K562 (cell line): ENCODE measurements around the gene MCM5. TPM values are rescaled to one million over a fixed set of nuclear protein-coding genes. Genes with fewer than 3 reads are reported as not detected.

Experiments
- BHLHE40 ChIP-seq: IDR thresholded peaks from 2 replicates; pipeline ENCODE4 v1.6.1; 2011; ENCODE audit warnings: low read length, improper control_type of control experiment
- CCNT2 ChIP-seq: IDR thresholded peaks from 2 replicates; pipeline ENCODE4 v1.6.1; 2011; ENCODE audit warnings: borderline replicate concordance, low read depth, mild to moderate bottlenecking, moderate library complexity, mixed read lengths, low read length; ENCODE audit not compliant: insufficient read length; ENCODE audit errors: extremely low read depth
- EP300 ChIP-seq: IDR thresholded peaks from 2 replicates; pipeline ENCODE4 v1.6.1; 2012; ENCODE audit warnings: low read length, improper control_type of control experiment
- ETV1 ChIP-seq: fragments of 450-650 bp; conservative IDR thresholded peaks from 2 replicates; pipeline ENCODE4 v1.6.1; 2016; ENCODE audit warnings: missing genetic modification characterization, control low read depth, low read depth, missing compliant biosample characterization
- GABPA ChIP-seq: fragments of 200-800 bp; sonication (Bioruptor generic); conservative IDR thresholded peaks from 2 replicates; pipeline ENCODE4 v1.6.1; 2016; ENCODE audit warnings: low read depth, missing genetic modification characterization, missing compliant biosample characterization
- MBD2 ChIP-seq: sonication (generic); IDR thresholded peaks from 2 replicates; pipeline ENCODE4 v1.6.1; 2016; ENCODE audit warnings: low read depth, borderline replicate concordance
- NFE2L1 ChIP-seq: fragments of 450-650 bp; IDR thresholded peaks from 2 replicates; pipeline ENCODE4 v1.6.1; 2016; ENCODE audit warnings: missing genetic modification characterization, low read depth, mild to moderate bottlenecking, missing compliant biosample characterization, moderate library complexity, borderline replicate concordance
- PHF21A ChIP-seq: fragments of 450-650 bp; IDR thresholded peaks from 2 replicates; pipeline ENCODE4 v1.6.1; 2017; ENCODE audit warnings: low read depth, borderline replicate concordance
- RB1 ChIP-seq: fragments of 450-650 bp; IDR thresholded peaks from 2 replicates; pipeline ENCODE4 v1.6.1; 2017; ENCODE audit warnings: low read depth, mild to moderate bottlenecking
- SMARCE1 ChIP-seq: fragments of 450-650 bp; IDR thresholded peaks from 2 replicates; pipeline ENCODE4 v1.7.1; 2016; ENCODE audit warnings: mild to moderate bottlenecking
- TCF3 ChIP-seq: sonication (generic); formaldehyde crosslinking; IDR thresholded peaks from 2 replicates; pipeline ENCODE4 v1.4.0; 2020; ENCODE audit warnings: mild to moderate bottlenecking, missing genetic modification reagents
- ZBED1 ChIP-seq: IDR thresholded peaks from 2 replicates; pipeline ENCODE4 v1.6.1; 2014
- ZNF24 ChIP-seq: fragments of 450-650 bp; IDR thresholded peaks from 2 replicates; pipeline ENCODE4 v1.6.1; 2016
- ZNF766 ChIP-seq: fragments of 200-800 bp; sonication (Bioruptor generic); conservative IDR thresholded peaks from 2 replicates; pipeline ENCODE4 v1.6.1; 2016; ENCODE audit warnings: missing genetic modification characterization, missing compliant biosample characterization
- polyA plus RNA-seq, 8 experiments: library from polyadenylated mRNA; depleted of rRNA in 4 of 8; stranded (reverse) in 5 of 8; unstranded in 3 of 8; fragments of >200 nt; fragmentation: Nextera tagmentation in 2 of 8; fragmentation: Illumina TruSeq in 1 of 8; extraction: Ambion mirVana in 2 of 8; extraction: Trizol in 1 of 8; gene quantifications; 2 replicates each; pipeline versions ENCODE4 v1.2.1 to v1.2.3, GENCODE V29; 2011 to 2014; ENCODE audit warnings: inconsistent platforms in 1 of 8, missing spikeins in 1 of 8
- total RNA-seq, 7 experiments: library from RNA; depleted of rRNA in 6 of 7; stranded (reverse); fragments of >200 nt in 6 of 7; fragmentation: Illumina TruSeq in 2 of 7; extraction: Trizol in 2 of 7; gene quantifications; 2 replicates each; pipeline versions ENCODE4 v1.2.1 to v1.2.3, GENCODE V29; 2011 to 2021; ENCODE audit warnings: low replicate concordance in 1 of 7
- TF ChIP-seq, protein P1 (sequence below): fragments of 250-450 bp; sonication (Bioruptor Pico); IDR thresholded peaks from 2 replicates; pipeline ENCODE4 v1.4.0; 2020
- TF ChIP-seq, protein P2 (sequence below): fragments of 450-650 bp; IDR thresholded peaks from 2 replicates; pipeline ENCODE4 v1.7.1; 2018; ENCODE audit warnings: mild to moderate bottlenecking, low read depth; ENCODE audit not compliant: partially characterized antibody
- TF ChIP-seq, protein P3 (sequence below): fragments of 450-650 bp; formaldehyde crosslinking; IDR thresholded peaks from 2 replicates; pipeline ENCODE4 v1.4.0; 2022; ENCODE audit warnings: mild to moderate bottlenecking, moderate library complexity
- TF ChIP-seq, protein P4 (sequence below): fragments of 250-450 bp; sonication (Bioruptor Pico); IDR thresholded peaks from 2 replicates; pipeline ENCODE4 v1.8.0; 2021; ENCODE audit warnings: moderate library complexity, mild to moderate bottlenecking, inconsistent platforms
- TF ChIP-seq, protein P5 (sequence below): sonication (generic); IDR thresholded peaks from 2 replicates; pipeline ENCODE4 v1.6.1; 2016
- TF ChIP-seq, protein P6 (sequence below): fragments of 250-450 bp; sonication (Bioruptor Pico); IDR thresholded peaks from 2 replicates; pipeline ENCODE4 v1.9.0; 2021; ENCODE audit warnings: mild to moderate bottlenecking

MCM5 gene
- total and polyA plus RNA-seq, 9 of the 15 experiments (the other 6 are each of a cell fraction or from before 2014, with no cell fraction given): 5.6 to 180 (median 66.1) TPM

DNA sequence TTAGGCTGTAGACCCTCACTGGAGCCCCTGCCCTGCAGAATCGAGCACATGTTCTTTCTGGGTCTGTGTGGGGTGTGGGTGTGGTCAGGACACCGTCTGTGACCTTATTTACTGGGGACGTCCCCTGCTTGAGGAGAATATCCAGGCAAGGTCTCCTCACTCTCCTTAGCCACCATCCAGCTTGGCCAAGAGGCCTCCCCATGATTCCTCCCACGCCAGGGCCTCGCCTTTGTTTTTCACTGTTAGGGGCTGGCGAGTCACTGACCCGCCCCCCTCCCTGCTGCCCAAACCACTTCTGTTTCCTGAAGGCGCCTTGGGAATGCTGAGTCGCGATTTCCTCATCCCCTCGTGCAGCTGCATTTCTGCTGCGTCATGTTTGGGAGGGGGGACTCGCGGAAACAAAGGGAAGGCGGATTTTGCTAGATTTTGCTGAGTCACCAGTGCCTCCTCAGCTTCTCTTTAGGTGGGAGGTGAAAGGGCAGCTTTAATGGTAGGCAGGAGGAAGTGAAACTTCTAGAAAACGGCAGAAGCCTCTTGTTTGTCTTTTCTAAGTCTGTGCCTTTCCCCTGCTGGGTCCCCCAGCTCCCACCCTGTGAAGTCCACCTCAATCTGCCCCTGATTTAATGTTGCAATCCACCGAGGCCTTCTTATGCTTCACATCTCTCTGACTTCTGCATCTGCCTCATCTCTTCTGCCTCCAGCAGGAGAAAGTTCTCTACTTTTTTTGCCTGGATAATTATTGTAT, 23.0 kb upstream of the MCM5 start (continued):
- TF ChIP-seq ZNF24 (peak; percentile 30; the same call in 1 of the 2 replicates), CCNT2 (peak; percentile 41), GABPA (peak; percentile 68), ETV1 (tag) (peak; percentile 80; the same call in 1 of the 2 replicates), MBD2 (peak; percentile 69), RB1 (peak; percentile 73; the same call in 1 of the 2 replicates), SMARCE1 (peak; percentile 90), TCF3 (CRISPR knock-in tag) (peak; percentile 31; the same call in 1 of the 2 replicates), ZNF766 (CRISPR knock-in tag) (peak; percentile 72; the same call in 1 of the 2 replicates), EP300 (peak; percentile 84), ZBED1 (peak; percentile 28; the same call in 1 of the 2 replicates), PHF21A (peak; percentile 76; the same call in 1 of the 2 replicates), BHLHE40 (peak; percentile 95), NFE2L1 (tag) (peak; percentile 100)
- TF ChIP-seq, protein P1, sequence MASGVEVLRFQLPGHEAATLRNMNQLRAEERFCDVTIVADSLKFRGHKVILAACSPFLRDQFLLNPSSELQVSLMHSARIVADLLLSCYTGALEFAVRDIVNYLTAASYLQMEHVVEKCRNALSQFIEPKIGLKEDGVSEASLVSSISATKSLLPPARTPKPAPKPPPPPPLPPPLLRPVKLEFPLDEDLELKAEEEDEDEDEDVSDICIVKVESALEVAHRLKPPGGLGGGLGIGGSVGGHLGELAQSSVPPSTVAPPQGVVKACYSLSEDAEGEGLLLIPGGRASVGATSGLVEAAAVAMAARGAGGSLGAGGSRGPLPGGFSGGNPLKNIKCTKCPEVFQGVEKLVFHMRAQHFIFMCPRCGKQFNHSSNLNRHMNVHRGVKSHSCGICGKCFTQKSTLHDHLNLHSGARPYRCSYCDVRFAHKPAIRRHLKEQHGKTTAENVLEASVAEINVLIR (CRISPR knock-in tag): no peak
- TF ChIP-seq, protein P2, sequence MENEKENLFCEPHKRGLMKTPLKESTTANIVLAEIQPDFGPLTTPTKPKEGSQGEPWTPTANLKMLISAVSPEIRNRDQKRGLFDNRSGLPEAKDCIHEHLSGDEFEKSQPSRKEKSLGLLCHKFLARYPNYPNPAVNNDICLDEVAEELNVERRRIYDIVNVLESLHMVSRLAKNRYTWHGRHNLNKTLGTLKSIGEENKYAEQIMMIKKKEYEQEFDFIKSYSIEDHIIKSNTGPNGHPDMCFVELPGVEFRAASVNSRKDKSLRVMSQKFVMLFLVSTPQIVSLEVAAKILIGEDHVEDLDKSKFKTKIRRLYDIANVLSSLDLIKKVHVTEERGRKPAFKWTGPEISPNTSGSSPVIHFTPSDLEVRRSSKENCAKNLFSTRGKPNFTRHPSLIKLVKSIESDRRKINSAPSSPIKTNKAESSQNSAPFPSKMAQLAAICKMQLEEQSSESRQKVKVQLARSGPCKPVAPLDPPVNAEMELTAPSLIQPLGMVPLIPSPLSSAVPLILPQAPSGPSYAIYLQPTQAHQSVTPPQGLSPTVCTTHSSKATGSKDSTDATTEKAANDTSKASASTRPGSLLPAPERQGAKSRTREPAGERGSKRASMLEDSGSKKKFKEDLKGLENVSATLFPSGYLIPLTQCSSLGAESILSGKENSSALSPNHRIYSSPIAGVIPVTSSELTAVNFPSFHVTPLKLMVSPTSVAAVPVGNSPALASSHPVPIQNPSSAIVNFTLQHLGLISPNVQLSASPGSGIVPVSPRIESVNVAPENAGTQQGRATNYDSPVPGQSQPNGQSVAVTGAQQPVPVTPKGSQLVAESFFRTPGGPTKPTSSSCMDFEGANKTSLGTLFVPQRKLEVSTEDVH: peak; percentile 57
- TF ChIP-seq, protein P3, sequence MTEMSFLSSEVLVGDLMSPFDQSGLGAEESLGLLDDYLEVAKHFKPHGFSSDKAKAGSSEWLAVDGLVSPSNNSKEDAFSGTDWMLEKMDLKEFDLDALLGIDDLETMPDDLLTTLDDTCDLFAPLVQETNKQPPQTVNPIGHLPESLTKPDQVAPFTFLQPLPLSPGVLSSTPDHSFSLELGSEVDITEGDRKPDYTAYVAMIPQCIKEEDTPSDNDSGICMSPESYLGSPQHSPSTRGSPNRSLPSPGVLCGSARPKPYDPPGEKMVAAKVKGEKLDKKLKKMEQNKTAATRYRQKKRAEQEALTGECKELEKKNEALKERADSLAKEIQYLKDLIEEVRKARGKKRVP (CRISPR knock-in tag): peak; percentile 33; the same call in 1 of the 2 replicates
- TF ChIP-seq, protein P4, sequence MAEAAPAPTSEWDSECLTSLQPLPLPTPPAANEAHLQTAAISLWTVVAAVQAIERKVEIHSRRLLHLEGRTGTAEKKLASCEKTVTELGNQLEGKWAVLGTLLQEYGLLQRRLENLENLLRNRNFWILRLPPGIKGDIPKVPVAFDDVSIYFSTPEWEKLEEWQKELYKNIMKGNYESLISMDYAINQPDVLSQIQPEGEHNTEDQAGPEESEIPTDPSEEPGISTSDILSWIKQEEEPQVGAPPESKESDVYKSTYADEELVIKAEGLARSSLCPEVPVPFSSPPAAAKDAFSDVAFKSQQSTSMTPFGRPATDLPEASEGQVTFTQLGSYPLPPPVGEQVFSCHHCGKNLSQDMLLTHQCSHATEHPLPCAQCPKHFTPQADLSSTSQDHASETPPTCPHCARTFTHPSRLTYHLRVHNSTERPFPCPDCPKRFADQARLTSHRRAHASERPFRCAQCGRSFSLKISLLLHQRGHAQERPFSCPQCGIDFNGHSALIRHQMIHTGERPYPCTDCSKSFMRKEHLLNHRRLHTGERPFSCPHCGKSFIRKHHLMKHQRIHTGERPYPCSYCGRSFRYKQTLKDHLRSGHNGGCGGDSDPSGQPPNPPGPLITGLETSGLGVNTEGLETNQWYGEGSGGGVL (CRISPR knock-in tag): no peak
- TF ChIP-seq, protein P5, sequence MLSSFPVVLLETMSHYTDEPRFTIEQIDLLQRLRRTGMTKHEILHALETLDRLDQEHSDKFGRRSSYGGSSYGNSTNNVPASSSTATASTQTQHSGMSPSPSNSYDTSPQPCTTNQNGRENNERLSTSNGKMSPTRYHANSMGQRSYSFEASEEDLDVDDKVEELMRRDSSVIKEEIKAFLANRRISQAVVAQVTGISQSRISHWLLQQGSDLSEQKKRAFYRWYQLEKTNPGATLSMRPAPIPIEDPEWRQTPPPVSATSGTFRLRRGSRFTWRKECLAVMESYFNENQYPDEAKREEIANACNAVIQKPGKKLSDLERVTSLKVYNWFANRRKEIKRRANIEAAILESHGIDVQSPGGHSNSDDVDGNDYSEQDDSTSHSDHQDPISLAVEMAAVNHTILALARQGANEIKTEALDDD: no peak
- TF ChIP-seq, protein P6, sequence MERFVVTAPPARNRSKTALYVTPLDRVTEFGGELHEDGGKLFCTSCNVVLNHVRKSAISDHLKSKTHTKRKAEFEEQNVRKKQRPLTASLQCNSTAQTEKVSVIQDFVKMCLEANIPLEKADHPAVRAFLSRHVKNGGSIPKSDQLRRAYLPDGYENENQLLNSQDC (CRISPR knock-in tag): no peak
